H4 (cell line): ENCODE measurements around the gene GPR45. TPM values are rescaled to one million over a fixed set of nuclear protein-coding genes. Genes with fewer than 3 reads are reported as not detected.
"Not testable (repeated sequence)": the region's sequence is repeated elsewhere in the genome, so short reads cannot be mapped to it uniquely, and the experiment has no call there.

ENCODE experiments used
- DNase-seq: peaks from one replicate; pipeline ENCODE4 v3.0.0-alpha.2; 2015; ENCODE audit warnings: low spot score
- total RNA-seq: library from RNA; depleted of rRNA; stranded (reverse); fragments of >200 nt; shearing (Covaris generic); gene quantifications from 2 replicates; pipeline ENCODE4 v1.2.3, GENCODE V29; 2014; rRNA removed

GPR45 gene, protein sequence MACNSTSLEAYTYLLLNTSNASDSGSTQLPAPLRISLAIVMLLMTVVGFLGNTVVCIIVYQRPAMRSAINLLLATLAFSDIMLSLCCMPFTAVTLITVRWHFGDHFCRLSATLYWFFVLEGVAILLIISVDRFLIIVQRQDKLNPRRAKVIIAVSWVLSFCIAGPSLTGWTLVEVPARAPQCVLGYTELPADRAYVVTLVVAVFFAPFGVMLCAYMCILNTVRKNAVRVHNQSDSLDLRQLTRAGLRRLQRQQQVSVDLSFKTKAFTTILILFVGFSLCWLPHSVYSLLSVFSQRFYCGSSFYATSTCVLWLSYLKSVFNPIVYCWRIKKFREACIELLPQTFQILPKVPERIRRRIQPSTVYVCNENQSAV
- not detected in 2 replicates for total RNA-seq

DNA sequence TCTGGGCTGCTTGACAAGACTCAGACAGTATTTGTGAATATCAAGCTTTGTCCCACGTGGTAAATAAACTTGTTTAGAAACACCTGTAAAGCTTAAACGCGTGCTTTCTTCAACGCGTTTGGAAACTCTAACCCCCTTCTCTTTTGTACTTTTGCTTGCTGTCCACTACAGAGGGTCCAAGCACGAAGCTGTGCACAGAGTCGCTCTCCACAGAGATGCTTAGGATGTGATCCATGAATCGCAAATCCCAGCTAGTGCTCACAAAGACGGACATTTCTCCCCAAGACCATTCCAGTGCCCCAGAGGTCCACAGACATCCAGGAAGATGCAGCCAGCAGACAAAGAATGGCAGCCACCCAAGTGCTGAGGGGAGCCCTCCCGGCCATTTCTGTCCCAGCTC lies at the start of gene GPR45:
GPR45 (plus strand) TSS at position 301 of the 400 bp plus-strand sequence. CDS start 116 bp downstream, outside the sequence.
- no peak for DNase-seq

DNA sequence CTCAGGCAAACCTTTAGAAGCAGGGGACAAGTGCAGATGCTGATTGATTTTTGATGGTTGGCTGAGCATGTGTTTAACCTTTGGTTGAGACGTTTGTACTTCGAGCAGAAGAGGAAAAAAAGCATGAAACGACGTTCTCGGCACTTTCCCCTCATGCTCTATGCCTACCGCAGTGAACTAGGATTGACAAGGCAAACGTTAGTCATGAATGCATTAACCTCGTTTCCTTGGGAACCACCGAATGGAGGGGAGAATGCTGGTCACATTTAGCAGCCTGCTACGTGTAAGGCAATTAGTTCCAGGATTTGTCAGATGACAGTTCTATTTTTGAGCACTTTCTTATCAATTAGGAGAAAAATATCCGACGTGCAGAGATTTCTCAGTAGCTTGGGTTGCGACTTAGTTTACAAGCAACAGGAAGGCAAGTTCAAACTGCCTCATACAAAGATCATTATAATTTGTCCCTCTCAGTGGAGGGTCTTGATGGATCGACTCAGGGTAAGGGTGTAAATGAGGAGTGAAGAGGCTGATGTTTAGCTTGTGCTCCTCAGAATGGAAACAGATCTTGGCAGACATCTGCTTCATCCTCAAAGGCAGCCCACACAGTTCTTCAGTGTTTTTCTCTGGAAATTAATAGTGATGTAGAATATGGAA lies 47.4 kb upstream of the GPR45 start:
- no peak for DNase-seq

DNA sequence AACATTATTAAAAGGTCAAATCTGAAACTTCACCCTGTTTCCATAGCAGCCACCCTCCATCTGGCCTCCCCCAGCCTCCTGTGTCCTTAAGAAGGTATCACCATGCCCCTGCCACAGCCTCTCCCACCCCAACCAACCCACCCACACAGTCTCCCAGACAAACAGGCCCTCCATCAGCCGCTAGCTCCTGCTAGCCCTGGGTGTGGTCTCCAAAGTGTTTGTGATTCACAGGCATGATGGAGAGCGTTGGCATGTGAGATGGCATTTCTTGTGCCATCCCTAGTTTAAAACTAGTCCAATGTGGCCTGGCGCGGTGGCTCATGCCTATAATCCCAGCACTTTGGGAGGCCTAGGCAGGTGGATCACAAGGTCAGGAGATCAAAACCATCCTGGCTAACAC lies 44.9 kb upstream of the GPR45 start:
- DNase-seq: no peak

DNA sequence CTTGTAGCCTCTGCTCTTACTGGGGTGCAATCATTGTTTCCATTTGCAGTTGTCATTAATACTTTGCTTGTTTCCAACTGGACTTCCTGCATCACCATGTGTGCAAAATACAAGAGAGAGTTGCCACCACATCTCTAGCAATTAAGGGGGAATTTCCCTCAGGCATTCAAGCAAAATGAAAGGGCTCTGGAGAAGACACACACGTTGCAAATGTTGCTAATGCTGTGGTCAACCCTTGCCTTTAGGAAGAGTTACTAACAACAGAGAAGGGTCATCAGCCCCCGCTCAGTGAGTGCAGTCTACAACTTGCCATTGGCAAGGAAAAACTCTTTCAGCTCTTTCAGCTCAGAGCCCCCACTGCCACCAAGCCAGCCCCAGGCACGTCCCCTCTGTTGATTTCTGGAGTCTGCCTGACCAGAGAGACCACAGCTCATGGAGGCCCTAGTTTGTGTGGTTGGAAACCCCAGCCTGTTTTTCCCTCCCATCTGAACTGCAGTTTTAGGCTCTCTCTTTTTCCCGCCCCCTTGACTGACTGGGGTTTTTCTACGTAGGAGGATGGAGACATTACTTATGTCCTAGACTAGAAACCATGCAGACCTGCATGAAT lies 25.9 kb upstream of the GPR45 start:
- no peak for DNase-seq

DNA sequence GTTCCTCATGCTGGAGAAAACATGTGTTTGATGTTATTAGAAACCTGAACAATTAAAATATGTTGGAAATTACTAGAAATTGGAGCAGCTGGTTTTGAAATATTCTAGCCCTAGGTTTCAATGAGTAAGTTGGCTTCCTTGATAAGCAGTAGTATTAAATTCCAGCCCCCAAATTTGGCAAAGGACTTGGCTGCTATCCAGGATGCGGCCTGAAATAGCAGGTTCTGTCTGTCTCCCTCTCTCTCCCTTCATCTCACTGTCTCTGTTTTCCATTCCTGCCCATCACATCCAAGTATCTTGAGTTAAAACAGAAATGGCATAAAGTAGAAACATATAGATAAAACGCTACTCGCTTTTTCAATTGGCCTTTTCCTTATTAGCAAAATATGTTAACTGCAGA lies 20.9 kb upstream of the GPR45 start:
- DNase-seq: no peak

DNA sequence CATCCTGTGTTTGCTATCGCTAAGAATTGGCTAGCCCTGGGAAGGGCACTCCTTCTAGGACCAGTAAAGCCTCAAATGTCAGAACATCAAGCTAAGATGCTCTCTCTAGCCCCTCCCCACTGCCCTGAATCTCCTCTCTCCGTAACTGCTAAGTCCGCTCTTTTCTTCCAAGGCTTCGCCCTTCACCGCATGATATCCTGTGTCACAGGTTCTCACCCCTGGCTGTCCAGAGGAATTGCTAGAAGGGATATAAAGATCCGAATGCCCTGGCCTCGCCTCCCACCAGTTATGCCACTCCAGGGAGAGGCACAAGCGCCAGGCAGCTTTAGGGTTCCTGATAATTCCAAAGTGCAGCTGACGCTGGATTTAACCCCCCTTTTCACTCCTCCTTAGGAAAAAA lies 17.1 kb upstream of the GPR45 start:
- DNase-seq: no peak

DNA sequence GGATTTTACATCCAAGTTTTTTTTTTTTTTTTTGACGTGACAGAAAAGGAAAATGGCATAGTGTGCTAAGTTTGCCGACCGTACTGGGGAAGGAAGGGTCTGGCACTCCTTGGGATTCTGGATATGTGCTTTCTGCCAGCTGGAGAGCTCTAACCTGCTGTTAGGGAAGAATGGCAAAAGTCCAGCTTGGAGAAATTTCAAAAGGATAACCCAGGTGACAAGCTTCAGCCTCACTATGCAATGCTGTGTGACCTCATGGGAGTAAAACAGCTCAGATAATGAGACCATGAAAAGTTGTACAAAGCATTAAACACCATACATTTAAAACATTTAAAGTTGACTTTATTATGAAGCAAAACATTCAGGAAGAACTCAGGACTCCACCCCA lies 10.3 kb upstream of the GPR45 start:
- no peak for DNase-seq

DNA sequence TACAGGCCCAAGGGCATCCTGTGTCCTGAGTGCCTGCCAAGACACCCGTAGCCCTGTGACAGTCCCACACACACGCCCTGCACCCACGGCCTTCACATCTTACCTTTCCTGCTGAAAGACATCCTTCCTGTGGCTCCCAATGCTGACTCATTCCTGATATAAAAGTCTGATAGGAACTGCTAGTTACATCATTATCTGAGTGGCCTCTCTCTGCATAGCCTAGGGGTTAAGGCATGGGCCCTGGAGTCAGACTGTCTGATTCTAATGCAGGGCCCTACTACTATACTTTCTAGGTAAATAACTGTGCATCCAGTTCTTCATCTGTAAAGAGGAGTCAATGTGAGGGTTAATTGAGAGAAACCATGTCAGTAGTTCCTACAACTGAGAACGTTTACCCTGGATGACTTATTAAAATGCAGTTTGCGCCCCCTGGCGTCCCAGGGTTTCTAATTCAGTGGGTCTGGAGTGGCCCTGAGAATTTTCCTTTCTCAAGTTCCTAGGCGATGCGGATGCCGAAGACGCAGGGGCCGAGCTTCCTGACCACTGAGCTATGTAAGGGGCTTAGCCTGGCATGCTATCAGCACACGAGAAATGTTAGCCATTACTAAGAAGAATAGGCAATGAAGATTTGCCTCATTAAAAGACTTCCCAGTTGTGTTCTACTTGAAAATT lies 6.0 kb upstream of the GPR45 start:
- DNase-seq: peak; percentile 64

DNA sequence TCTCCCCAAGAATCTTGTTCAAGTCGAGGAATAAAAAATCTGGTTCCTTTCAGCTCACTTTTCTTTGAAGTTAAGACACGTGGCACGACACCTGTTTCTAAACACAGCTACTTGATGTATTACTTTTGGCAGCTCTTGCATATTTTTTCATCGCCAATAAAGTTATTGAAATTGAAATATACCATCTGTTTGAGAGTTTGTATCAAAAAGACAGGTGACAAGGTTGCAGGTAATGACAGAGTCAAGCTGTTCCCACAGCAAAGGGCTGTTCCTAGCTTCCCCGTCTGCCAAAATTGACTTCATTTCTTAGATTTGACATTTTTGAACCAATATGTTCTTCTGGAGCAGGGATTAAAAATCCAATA lies 5.5 kb upstream of the GPR45 start:
- no peak for DNase-seq

DNA sequence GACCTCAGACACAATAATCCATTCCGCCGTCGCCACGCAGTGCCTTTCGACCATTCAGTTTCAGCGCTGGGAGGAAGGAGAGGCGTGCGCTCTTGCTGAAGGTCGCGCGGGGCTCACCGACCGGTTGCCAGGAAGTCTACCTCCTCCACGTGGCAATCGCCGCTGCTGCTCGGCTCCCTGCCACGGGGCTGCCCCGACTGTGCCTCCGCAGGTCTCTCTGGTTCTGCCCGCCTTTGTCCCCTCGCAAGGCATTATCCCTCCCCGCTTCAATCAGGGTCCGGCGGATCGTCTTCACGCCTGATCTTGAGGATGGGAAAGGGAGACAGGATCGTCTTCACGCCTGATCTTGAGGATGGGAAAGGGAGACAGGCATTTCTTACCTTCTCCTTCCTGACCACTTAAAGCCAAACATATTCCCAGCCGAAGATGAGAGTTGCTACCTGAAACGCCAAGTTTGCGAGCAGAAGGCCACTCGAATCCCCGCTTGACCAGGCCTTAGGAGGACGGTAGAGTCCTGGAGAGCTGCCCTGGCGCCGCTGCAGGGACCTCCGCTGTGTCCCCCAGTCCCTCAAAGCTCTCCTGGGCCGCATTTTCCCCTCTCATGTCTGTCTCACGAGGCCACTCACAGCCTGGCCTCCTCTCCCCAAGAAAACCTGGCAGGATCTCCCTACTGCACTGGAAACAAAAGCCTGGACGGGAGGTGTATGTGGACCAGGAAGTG lies 4.3 kb upstream of the GPR45 start:
- DNase-seq: no peak

DNA sequence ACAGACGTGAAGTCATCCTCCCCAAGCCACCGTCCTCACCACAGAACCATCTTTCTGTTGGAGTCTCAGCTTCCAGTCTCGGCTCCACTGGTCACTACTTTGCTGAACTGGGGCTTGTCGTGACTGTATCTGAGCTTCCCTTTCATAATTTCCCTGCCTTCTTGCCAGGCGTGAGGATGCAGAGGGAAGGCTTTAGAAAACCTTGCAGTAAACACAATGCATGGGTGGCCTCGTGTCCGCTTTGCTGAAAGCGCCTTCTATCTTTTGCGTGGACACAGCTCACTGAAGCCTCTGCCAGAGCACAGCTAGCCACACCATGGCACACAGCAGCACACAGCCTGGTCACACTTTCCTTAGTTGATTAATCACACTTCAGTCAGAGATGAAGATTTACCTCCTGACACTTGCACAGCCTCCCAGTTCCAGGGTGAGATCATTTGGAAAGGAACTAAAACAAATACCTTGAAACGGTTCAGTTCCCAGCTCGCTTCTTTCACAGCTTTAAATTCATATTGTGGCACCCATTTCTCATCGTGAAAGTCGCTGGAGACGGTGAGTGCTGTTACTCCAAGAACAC lies 2.8 kb upstream of the GPR45 start:
- DNase-seq: no peak

DNA sequence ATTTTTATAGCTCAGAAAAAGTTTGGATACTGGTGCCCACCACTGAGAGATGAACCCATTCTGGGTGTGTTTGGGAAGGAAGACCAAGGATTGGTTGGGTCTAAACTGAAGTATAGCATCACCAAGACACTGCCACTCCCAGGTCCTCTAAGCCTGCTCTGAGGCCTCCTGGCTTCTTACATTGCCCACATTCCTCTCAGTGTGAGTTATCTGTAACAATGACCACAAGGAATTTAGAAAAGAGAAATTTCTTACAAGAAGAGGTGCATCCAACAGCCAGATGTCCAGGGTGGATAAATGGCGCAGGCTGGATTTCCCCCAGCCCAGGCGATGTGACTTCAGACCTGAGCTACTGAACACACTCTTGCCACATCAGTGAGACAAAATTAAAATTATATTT lies 1.6 kb upstream of the GPR45 start:
- DNase-seq: peak; percentile 66

DNA sequence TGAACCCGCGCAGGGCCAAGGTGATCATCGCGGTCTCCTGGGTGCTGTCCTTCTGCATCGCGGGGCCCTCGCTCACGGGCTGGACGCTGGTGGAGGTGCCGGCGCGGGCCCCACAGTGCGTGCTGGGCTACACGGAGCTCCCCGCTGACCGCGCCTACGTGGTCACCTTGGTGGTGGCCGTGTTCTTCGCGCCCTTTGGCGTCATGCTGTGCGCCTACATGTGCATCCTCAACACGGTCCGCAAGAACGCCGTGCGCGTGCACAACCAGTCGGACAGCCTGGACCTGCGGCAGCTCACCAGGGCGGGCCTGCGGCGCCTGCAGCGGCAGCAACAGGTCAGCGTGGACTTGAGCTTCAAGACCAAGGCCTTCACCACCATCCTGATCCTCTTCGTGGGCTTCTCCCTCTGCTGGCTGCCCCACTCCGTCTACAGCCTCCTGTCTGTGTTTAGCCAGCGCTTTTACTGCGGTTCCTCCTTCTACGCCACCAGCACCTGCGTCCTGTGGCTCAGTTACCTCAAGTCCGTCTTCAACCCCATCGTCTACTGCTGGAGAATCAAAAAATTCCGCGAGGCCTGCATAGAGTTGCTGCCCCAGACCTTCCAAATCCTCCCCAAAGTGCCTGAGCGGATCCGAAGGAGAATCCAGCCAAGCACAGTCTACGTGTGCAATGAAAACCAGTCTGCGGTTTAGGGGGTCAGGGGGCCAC lies 897 bp downstream of the GPR45 start:
- DNase-seq: no peak

DNA sequence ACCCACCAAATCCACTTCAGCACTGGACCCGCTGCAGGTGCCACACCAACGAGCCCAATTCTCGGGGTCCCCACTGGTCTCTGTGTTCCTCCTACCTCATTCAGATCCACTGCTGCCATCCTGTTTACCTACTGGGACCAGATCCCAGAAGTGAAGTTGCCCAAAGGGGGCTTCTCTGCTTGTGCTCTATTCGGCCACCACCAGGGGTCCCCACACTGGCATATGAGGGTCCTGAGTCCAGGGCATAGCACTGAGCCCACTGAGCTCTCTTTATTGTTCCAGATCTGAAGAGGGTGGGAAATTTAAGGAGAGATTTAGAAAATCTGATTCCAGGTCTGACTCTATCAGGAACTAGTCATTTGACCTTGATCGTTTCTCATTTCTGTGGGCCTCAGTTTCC lies 2.4 kb downstream of the GPR45 start:
- no peak for DNase-seq

DNA sequence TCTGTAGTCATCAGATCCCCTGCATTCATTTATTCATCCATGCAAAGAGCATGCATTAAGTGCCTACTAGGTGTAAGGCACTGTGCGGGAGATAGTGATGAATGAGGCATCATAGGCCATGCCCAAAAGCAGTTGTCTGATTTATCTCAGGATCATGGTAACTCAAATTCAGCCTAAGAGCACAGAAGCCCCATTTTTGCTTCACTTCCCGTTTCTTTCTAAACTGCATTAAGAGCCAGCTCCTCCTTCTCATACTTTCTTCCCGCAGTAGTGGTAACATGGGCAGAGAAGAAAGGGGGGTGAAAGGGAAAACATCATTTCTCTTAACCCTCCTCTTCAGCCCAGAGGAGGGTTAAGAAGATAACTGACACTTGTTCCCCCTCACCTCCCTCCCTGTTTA lies 2.9 kb downstream of the GPR45 start:
- no peak for DNase-seq

DNA sequence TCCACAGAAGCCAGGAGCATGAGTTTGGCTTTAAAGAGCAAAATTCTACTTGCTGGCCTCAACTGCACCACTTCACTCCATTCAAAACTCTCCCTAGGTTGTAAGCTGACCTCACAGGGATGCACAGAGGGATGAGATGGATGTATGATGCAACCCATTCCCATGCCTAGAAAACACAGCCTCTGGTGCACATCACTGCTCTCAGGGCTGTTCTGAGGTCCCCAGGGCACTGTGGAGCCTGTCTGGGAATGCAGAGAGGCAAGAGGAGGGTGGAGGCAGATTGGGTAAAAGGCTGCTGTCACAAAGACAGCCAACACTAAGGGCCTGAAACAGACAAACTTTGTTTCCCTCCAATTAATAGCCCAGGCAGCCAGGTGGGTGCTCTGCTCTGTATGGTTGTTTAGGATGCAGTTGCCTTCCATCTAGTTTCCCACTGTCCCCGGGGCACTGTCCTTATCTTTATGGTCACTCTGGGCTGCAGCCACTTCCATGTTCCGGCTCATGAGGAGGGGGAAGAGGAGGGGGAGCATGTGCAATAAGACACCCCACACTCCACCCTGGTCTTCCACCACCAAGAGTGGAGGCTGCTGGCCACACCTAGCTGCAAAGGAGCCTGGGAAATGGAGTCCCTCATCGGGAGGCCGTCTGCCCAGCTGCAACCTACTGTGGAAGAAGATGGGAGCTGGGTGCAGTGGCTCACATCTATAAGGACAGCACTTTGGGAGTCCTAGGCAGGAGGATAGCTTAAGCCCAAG lies 7.0 kb downstream of the GPR45 start:
- no peak for DNase-seq

DNA sequence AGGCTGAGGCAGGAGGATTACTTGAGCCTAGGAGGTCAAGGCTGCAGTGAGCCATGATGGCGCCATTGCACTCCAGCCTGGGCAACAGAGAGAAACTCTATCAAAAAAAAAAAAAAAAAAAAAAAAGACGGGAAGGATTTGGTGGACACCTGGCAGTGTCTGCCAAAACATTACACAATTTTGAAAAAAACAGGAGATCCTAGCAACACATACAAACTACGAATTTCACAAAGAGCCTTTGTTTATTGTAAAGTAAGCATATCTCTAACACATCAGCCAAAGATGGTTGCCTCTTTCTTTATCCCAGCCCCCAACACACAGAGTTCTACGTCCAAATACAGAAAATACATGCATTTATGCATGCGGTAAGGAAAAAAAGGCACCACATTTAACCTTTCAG lies 7.6 kb downstream of the GPR45 start:
- DNase-seq: peak; percentile 44

DNA sequence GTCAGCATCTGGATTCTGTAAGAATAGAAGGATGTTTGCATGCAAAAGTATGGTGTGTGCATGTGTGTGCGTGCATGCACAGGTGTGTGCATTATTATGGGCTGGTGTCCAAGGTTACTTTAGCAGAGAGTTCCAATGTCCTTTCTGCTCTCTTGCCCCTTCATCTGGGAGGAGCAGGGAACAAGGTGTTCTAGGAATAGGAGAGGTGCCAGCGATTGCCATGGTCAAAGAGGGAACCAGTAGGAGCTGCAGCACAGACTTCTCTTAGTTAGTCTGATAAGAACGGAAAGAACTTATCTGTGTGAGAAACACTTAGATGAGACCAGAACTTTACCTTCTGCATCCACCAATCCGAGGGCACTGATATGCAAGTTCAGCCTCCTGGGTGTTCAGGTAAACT lies 8.3 kb downstream of the GPR45 start:
- no peak for DNase-seq

DNA sequence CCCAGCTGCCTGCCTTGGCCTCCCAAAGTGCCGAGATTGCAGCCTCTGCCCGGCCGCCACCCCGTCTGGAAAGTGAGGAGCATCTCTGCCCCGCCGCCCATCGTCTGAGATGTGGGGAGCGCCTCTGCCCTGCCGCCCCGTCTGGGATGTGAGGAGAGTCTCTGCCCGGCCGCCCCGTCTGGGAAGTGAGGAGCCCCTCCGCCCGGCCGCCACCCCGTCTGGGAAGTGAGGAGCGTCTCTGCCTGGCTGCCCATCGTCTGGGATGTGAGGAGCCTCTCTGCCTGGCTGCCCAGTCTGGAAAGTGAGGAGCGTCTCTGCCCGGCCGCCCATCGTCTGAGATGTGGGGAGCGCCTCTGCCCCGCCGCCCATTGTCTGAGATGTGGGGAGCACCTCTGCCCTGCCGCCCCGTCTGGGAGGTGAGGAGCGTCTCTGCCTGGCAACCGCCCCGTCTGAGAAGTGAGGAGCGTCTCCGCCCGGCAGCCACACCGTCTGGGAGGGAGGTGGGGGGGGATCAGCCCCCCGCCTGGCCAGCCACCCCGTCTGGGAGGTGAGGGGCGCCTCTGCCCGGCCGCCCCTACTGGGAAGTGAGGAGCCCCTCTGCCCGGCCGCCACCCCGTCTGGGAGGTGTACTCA lies 9.6 kb downstream of the GPR45 start:
- not testable (repeated sequence) for DNase-seq

DNA sequence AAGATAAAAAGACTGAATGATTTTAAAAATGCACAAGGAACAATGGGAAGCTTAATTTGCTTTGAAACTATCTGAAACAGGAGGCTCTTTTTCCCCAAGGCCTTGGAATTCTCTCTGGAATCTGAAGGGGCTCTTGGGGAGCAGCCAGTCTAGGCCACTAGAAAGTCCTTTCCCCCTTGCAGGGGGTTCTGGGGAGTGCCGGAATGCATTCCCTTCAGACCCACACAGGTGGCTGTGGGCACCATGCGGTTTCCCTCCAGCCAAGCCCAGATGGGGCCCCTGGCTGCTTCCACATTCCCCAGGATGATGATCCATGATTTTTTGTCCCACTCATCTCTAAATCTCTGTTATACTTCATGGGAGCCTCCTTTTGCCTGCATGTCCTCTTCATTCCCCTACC lies 10.7 kb downstream of the GPR45 start:
- no peak for DNase-seq
